Activated T-cell treated with anti-CD3 and anti-CD28 coated beads, Interleukin-2, amount 50 U/mL, for 72 hours (primary cell): ENCODE results near the gene PRSS53. TPM values are rescaled to one million over a fixed set of nuclear protein-coding genes. Genes with fewer than 3 reads are reported as not detected.
A peak's percentile ranks its signal among the peaks of the same experiment; 100 is the strongest.

Experiments used
- ATAC-seq, 2 donors: fragments of 150-1000 bp; cut with Tn5 transposase; replicated peaks in 1 of 2; 2 replicates each; pipeline ENCODE4 v1.10.0; 2021; ENCODE audit warnings: moderate library complexity in 2 of 2, mild to moderate bottlenecking in 1 of 2
- DNase-seq, 2 donors: peaks; one replicate each; pipeline ENCODE4 v3.0.0; 2021 to 2022; ENCODE audit warnings: mixed read lengths in 1 of 2
- H3K27ac Mint-ChIP-seq: one replicate; pipeline ENCODE4 v1.8.0; 2022; ENCODE audit warnings: mild to moderate bottlenecking, moderate library complexity, mixed read lengths
- H3K27me3 Mint-ChIP-seq: one replicate; pipeline ENCODE4 v1.8.0; 2022; ENCODE audit warnings: low read depth, mixed read lengths
- H3K36me3 Mint-ChIP-seq, 2 donors: one replicate each; pipeline ENCODE4 v1.8.0; 2022; ENCODE audit warnings: mixed read lengths in 2 of 2, mild to moderate bottlenecking in 1 of 2; ENCODE audit not compliant: insufficient read depth in 2 of 2
- H3K4me1 Mint-ChIP-seq: one replicate; pipeline ENCODE4 v1.8.0; 2022; ENCODE audit warnings: low read depth, mixed read lengths
- H3K4me3 Mint-ChIP-seq, 2 donors: one replicate each; pipeline ENCODE4 v1.8.0; 2022; ENCODE audit warnings: mild to moderate bottlenecking in 2 of 2, mixed read lengths in 2 of 2, moderate library complexity in 2 of 2
- H3K9me3 Mint-ChIP-seq, 2 donors: one replicate each; pipeline ENCODE4 v1.8.0; 2022; ENCODE audit warnings: mixed read lengths in 2 of 2
- total RNA-seq, 2 donors: library from RNA; stranded (reverse); gene quantifications; one replicate each; pipeline ENCODE4 v1.2.3, GENCODE V29; 2022

PRSS53 gene
- total RNA-seq, 2 donors from 2014 or later, result 6.2 to 7.7 TPM

- Mint-ChIP-seq H3K27me3 (no peaks in the 10 kb centered on the region), H3K4me3 (no peak overlapping the region), H3K9me3 (no peaks in the 10 kb centered on the region), H3K27ac (no peak overlapping the region), H3K4me1 (no peaks in the 10 kb centered on the region), H3K36me3 (peaks cover 0 to 1% of the 10 kb centered on the region in 2 donors)
- no peak for ATAC-seq
- no peak for DNase-seq
Observed at GRCh38 chr16:31130336-31130891, 41.7 kb upstream of the PRSS53 start.

- ATAC-seq (no peak), DNase-seq (no peak)
- Mint-ChIP-seq H3K36me3 (peaks cover 0 to 1% of the 10 kb centered on the region in 2 donors), H3K9me3 (no peaks in the 10 kb centered on the region), H3K27me3 (no peaks in the 10 kb centered on the region), H3K27ac (no peak overlapping the region), H3K4me3 (no peak overlapping the region), H3K4me1 (no peaks in the 10 kb centered on the region)
Observed at GRCh38 chr16:31129568-31130335, 41.0 kb upstream of the PRSS53 start.

GRCh38 chr16:31128711-31129567 lies 40.2 kb upstream of the PRSS53 start:
- Mint-ChIP-seq H3K9me3 (no peaks in the 10 kb centered on the region), H3K27ac (peak overlapping the region; percentile 72), H3K36me3 (peaks cover 0 to 1% of the 10 kb centered on the region in 2 donors), H3K27me3 (no peaks in the 10 kb centered on the region), H3K4me3 (no peak overlapping the region), H3K4me1 (no peaks in the 10 kb centered on the region)
- ATAC-seq (no peak), DNase-seq (no peak)

GRCh38 chr16:31127182-31127581 lies 38.4 kb upstream of the PRSS53 start:
- no peaks in the 10 kb centered on the region for H3K4me1 Mint-ChIP-seq
- DNase-seq, result no peak
- ATAC-seq, result no peak
- H3K27me3 Mint-ChIP-seq, result no peaks in the 10 kb centered on the region
- H3K9me3 Mint-ChIP-seq, result no peaks in the 10 kb centered on the region
- H3K36me3 Mint-ChIP-seq, result peaks cover 0 to 4% of the 10 kb centered on the region in 2 donors
- H3K27ac Mint-ChIP-seq, result no peak overlapping the region
- H3K4me3 Mint-ChIP-seq, result no peak overlapping the region

GRCh38 chr16:31125844-31126243 lies 37.1 kb upstream of the PRSS53 start:
- DNase-seq, result no peak
- H3K36me3 Mint-ChIP-seq, result peaks cover under 1 to 6% of the 10 kb centered on the region in 2 donors

GRCh38 chr16:31120129-31120528 lies 31.4 kb upstream of the PRSS53 start:
- ATAC-seq (no peak), DNase-seq (no peak)
- Mint-ChIP-seq H3K9me3 (no peaks in the 10 kb centered on the region), H3K4me1 (peaks cover 23% of the 10 kb centered on the region), H3K27ac (no peak overlapping the region), H3K27me3 (no peaks in the 10 kb centered on the region), H3K4me3 (no peak overlapping the region), H3K36me3 (peaks cover 4 to 17% of the 10 kb centered on the region in 2 donors)

More at GRCh38 chr16:31125844-31126243, 37.1 kb upstream of the PRSS53 start:
- no peaks in the 10 kb centered on the region for H3K27me3 Mint-ChIP-seq
- H3K4me1 Mint-ChIP-seq, result no peaks in the 10 kb centered on the region
- H3K27ac Mint-ChIP-seq, result no peak overlapping the region
- no peak for ATAC-seq
- H3K4me3 Mint-ChIP-seq, result no peak overlapping the region
- H3K9me3 Mint-ChIP-seq, result no peaks in the 10 kb centered on the region

- Mint-ChIP-seq H3K9me3 (no peaks in the 10 kb centered on the region), H3K36me3 (peaks cover 4 to 18% of the 10 kb centered on the region in 2 donors), H3K27me3 (no peaks in the 10 kb centered on the region), H3K27ac (peak overlapping the region; percentile 71), H3K4me1 (peaks cover 36% of the 10 kb centered on the region), H3K4me3 (peak overlapping the region; percentile 82)
- no peak for DNase-seq
- no peak for ATAC-seq
Observed at GRCh38 chr16:31118223-31119155, 29.7 kb upstream of the PRSS53 start.

GRCh38 chr16:31117384-31118222 lies 28.9 kb upstream of the PRSS53 start, which contains the start of gene KAT8:
TSS of gene KAT8 (plus strand) at chr16:31117664. CDS start at chr16:31117682, 18 bp downstream.
- peak within 1 kb of the TSS; percentile 82 for H3K4me3 Mint-ChIP-seq
- H3K27me3 Mint-ChIP-seq, result no peaks in the 10 kb centered on the region

GRCh38 chr16:31114468-31114867 lies 25.7 kb upstream of the PRSS53 start:
- H3K4me1 Mint-ChIP-seq, result peaks cover 40% of the 10 kb centered on the region
- ATAC-seq, result no peak
- H3K9me3 Mint-ChIP-seq, result no peaks in the 10 kb centered on the region
- H3K36me3 Mint-ChIP-seq, result peaks cover 0 to 5% of the 10 kb centered on the region in 2 donors
- H3K4me3 Mint-ChIP-seq, result no peak overlapping the region
- DNase-seq, result no peak
- H3K27me3 Mint-ChIP-seq, result no peaks in the 10 kb centered on the region
- peak overlapping the region; percentile 62 for H3K27ac Mint-ChIP-seq

More at GRCh38 chr16:31117384-31118222, 28.9 kb upstream of the PRSS53 start, which contains the start of gene KAT8:
- Mint-ChIP-seq H3K4me1 (peaks cover 38% of the 10 kb centered on the region), H3K9me3 (no peaks in the 10 kb centered on the region), H3K27ac (peak within 1 kb of the TSS; percentile 71), H3K36me3 (peaks cover 4 to 18% of the 10 kb centered on the region in 2 donors)
- peak; percentile 94 to 95 for ATAC-seq
- DNase-seq, result peak; percentile 97 to 99

GRCh38 chr16:31113121-31114120 lies 24.7 kb upstream of the PRSS53 start:
- no peaks in the 10 kb centered on the region for H3K9me3 Mint-ChIP-seq
- H3K4me3 Mint-ChIP-seq, result no peak overlapping the region
- H3K4me1 Mint-ChIP-seq, result peaks cover 32% of the 10 kb centered on the region
- ATAC-seq (no peak), DNase-seq (no peak)
- no peak overlapping the region for H3K27ac Mint-ChIP-seq
- no peaks in the 10 kb centered on the region for H3K27me3 Mint-ChIP-seq
- H3K36me3 Mint-ChIP-seq, result peaks cover 0 to 1% of the 10 kb centered on the region in 2 donors

GRCh38 chr16:31112711-31113110 lies 24.0 kb upstream of the PRSS53 start:
- peaks cover 29% of the 10 kb centered on the region for H3K4me1 Mint-ChIP-seq
- no peak for ATAC-seq
- H3K36me3 Mint-ChIP-seq, result peaks cover 0 to 1% of the 10 kb centered on the region in 2 donors
- peak overlapping the region; percentile 27 for H3K27ac Mint-ChIP-seq
- no peaks in the 10 kb centered on the region for H3K27me3 Mint-ChIP-seq
- H3K9me3 Mint-ChIP-seq, result no peaks in the 10 kb centered on the region
- H3K4me3 Mint-ChIP-seq, result no peak overlapping the region
- no peak for DNase-seq
